GM12878 (cell line): ENCODE measurements around the gene MED13L.

Experiments used
- CHD1 ChIP-seq: IDR thresholded peaks from 2 replicates; pipeline ENCODE4 v1.6.1; 2012; ENCODE audit warnings: low read depth, low read length, improper control_type of control experiment
- CTCF ChIP-seq, 3 experiments: IDR thresholded peaks in 2 of 3; conservative IDR thresholded peaks in 1 of 3; 2 replicates each; pipeline ENCODE4 v1.5.1; 2011; ENCODE audit warnings: low read depth in 3 of 3, low read length in 3 of 3, mild to moderate bottlenecking in 3 of 3, control low read depth in 2 of 3, moderate library complexity in 2 of 3, inconsistent platforms in 1 of 3, mixed read lengths in 1 of 3; ENCODE audit not compliant: control insufficient read depth in 2 of 3, insufficient read depth in 1 of 3; ENCODE audit errors: extremely low read depth in 1 of 3
- EGR1 ChIP-seq, 2 experiments: IDR thresholded peaks; 1 replicate in 1 of 2; 2 replicates in 1 of 2; pipeline ENCODE4 v1.6.1; 2011 to 2012; ENCODE audit warnings: low read depth in 2 of 2, low read length in 2 of 2, borderline replicate concordance in 1 of 2, mild to moderate bottlenecking in 1 of 2, moderate library complexity in 1 of 2
- EP300 ChIP-seq, 2 experiments: fragments of 150-350 bp in 1 of 2; IDR thresholded peaks; 2 replicates each; pipeline ENCODE4 v1.6.1; 2011 to 2012; ENCODE audit warnings: low read depth in 2 of 2, low read length in 2 of 2, borderline replicate concordance in 1 of 2, improper control_type of control experiment in 1 of 2, inconsistent platforms in 1 of 2; ENCODE audit not compliant: control insufficient read depth in 1 of 2
- EZH2 ChIP-seq: IDR thresholded peaks from 2 replicates; pipeline ENCODE4 v1.6.1; 2012; ENCODE audit warnings: low read depth, mild to moderate bottlenecking, control low read depth, inconsistent platforms, low read length, borderline replicate concordance; ENCODE audit not compliant: control insufficient read depth
- GABPA ChIP-seq: IDR thresholded peaks from 2 replicates; pipeline ENCODE4 v1.6.1; 2014; ENCODE audit warnings: antibody characterized with exemption, low read depth, mild to moderate bottlenecking, inconsistent platforms
- IKZF1 ChIP-seq: fragments of 450-650 bp; conservative IDR thresholded peaks from 2 replicates; pipeline ENCODE4 v1.6.1; 2017; ENCODE audit warnings: antibody characterized with exemption, mild to moderate bottlenecking
- NR2C2 ChIP-seq: IDR thresholded peaks from 2 replicates; pipeline ENCODE4 v1.6.1; 2011; ENCODE audit warnings: borderline replicate concordance, low read depth; ENCODE audit not compliant: control insufficient read depth, insufficient read length
- RCOR1 ChIP-seq: conservative IDR thresholded peaks from 2 replicates; pipeline ENCODE4 v1.6.1; 2012; ENCODE audit warnings: low read depth, low read length, improper control_type of control experiment
- RELA ChIP-seq: fragments of 450-650 bp; IDR thresholded peaks from 2 replicates; pipeline ENCODE4 v1.8.0; 2014; ENCODE audit warnings: borderline replicate concordance; ENCODE audit not compliant: partially characterized antibody
- SREBF1 ChIP-seq: IDR thresholded peaks from 2 replicates; pipeline ENCODE4 v1.6.1; 2012; ENCODE audit warnings: mild to moderate bottlenecking, low read length
- ZZZ3 ChIP-seq: IDR thresholded peaks from 2 replicates; pipeline ENCODE4 v1.6.1; 2011; ENCODE audit warnings: low read depth; ENCODE audit not compliant: control insufficient read depth, insufficient read length

- TF ChIP-seq GABPA (no peak), EZH2 (no peak), RELA (no peak), IKZF1 (no peak), SREBF1 (no peak), CHD1 (no peak), RCOR1 (no peak), CTCF (IDR thresholded peaks at IDR 0.05 in 2 of 3, conservative IDR thresholded peaks at IDR 0.05 in 1 of 3; ENCODE audit: control insufficient read depth in 2 of 3, extremely low read depth in 1 of 3, insufficient read depth in 1 of 3, low read depth in 3 of 3, low read length in 3 of 3) (no peak), EGR1 (IDR thresholded peaks at IDR 0.05; ENCODE audit: borderline replicate concordance in 1 of 2, low read depth in 2 of 2, low read length in 2 of 2) (no peak), EP300 (IDR thresholded peaks at IDR 0.05; ENCODE audit: borderline replicate concordance in 1 of 2, control insufficient read depth in 1 of 2, low read depth in 2 of 2, low read length in 2 of 2) (no peak), ZZZ3 (no peak), NR2C2 (no peak)
Measured at GRCh38 chr12:116257215-116257614, 20.3 kb downstream of the MED13L start.
